Esophagus muscularis mucosa (tissue), 4 donors: ENCODE data around the gene SLC38A8.

Experiments used
- EP300 ChIP-seq: sonication (generic); formaldehyde crosslinking; IDR thresholded peaks from one replicate; pipeline ENCODE4 v1.6.1; 2017; ENCODE audit warnings: antibody characterized with exemption
- POLR2A ChIP-seq: fragments of 450-650 bp; IDR thresholded peaks from one replicate; pipeline ENCODE4 v1.6.1; 2017; ENCODE audit warnings: antibody characterized with exemption, moderate library complexity, mild to moderate bottlenecking, low read depth
- POLR2AphosphoS5 ChIP-seq, 2 donors: sonication (generic); formaldehyde crosslinking; IDR thresholded peaks; one replicate each; pipeline ENCODE4 v1.6.1; 2017; ENCODE audit warnings: antibody characterized with exemption in 2 of 2
- TF ChIP-seq, protein P1 (sequence below), 3 experiments: fragments of 200-600 bp in 2 of 3; fragments of 450-650 bp in 1 of 3; sonication (generic) in 2 of 3; IDR thresholded peaks; one replicate each; pipeline ENCODE4 v1.5.1; 2017 to 2019; ENCODE audit warnings: antibody characterized with exemption in 3 of 3, mild to moderate bottlenecking in 2 of 3, moderate library complexity in 1 of 3

GRCh38 chr16:83990492-83990891, 52.1 kb downstream of the SLC38A8 start:
- TF ChIP-seq, protein P1, sequence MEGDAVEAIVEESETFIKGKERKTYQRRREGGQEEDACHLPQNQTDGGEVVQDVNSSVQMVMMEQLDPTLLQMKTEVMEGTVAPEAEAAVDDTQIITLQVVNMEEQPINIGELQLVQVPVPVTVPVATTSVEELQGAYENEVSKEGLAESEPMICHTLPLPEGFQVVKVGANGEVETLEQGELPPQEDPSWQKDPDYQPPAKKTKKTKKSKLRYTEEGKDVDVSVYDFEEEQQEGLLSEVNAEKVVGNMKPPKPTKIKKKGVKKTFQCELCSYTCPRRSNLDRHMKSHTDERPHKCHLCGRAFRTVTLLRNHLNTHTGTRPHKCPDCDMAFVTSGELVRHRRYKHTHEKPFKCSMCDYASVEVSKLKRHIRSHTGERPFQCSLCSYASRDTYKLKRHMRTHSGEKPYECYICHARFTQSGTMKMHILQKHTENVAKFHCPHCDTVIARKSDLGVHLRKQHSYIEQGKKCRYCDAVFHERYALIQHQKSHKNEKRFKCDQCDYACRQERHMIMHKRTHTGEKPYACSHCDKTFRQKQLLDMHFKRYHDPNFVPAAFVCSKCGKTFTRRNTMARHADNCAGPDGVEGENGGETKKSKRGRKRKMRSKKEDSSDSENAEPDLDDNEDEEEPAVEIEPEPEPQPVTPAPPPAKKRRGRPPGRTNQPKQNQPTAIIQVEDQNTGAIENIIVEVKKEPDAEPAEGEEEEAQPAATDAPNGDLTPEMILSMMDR (IDR thresholded peaks at IDR 0.05) = no peak
- TF ChIP-seq EP300 (no peak), POLR2A (no peak), POLR2AphosphoS5 (IDR thresholded peaks at IDR 0.05) (no peak)
